GM12878 (cell line): ENCODE data around the gene MGAT5. TPM values are rescaled to one million over a fixed set of nuclear protein-coding genes. Genes with fewer than 3 reads are reported as not detected.

Experiments
- ATAC-seq: fragments of 200-7000 bp; cut with Tn5 transposase; 3 replicates; pipeline ENCODE4 v1.9.1; 2020; ENCODE audit warnings: mild to moderate bottlenecking, moderate library complexity
- BruUV-seq: library from RNA; stranded (reverse); fragments of 400-500 nt; replicated peaks from 2 replicates; lab custom pipeline; 2021; lab: Mats Ljungman, UMichigan
- CTCF ChIA-PET: fragments of 300-600 bp; sonication (Branson Sonifier 250); formaldehyde crosslinking; extraction: SDS; loops from one replicate; lab custom pipeline; 2021; ENCODE audit warnings: inconsistent platforms; lab: Yijun Ruan, JAX
- POLR2A ChIA-PET: fragments of 350-600 bp; formaldehyde crosslinking; extraction: SDS; loops from one replicate; lab custom pipeline; 2021; ENCODE audit warnings: inconsistent platforms; lab: Charles Lee
- RAD21 ChIA-PET: fragments of 300-600 bp; sonication (Branson Sonifier 250); formaldehyde crosslinking; loops from one replicate; lab custom pipeline; 2023; ENCODE audit warnings: antibody characterized with exemption; ENCODE audit not compliant: unreplicated experiment; lab: Charles Lee
- SMC1A ChIA-PET: fragments of 300-600 bp; sonication (Branson Sonifier 250); formaldehyde crosslinking; loops from one replicate; lab custom pipeline; 2023; ENCODE audit not compliant: unreplicated experiment, uncharacterized antibody; lab: Charles Lee
- DNase-seq: peaks from one replicate; pipeline ENCODE4 v3.0.0-alpha.2; 2011; ENCODE audit warnings: low read depth, low spot score
- FAIRE-seq: peaks from 3 replicates; lab custom pipeline; 2011; peaks lifted over from hg19 to GRCh38; lab: Jason Lieb, UNC
- H2AFZ ChIP-seq: 2 replicates; pipeline ENCODE4 v1.6.0; 2011; ENCODE audit warnings: low read depth, low read length, control low read depth; ENCODE audit not compliant: control insufficient read depth
- H3K27ac ChIP-seq: 2 replicates; pipeline ENCODE4 v1.5.1; 2011; ENCODE audit warnings: control low read depth; ENCODE audit not compliant: control insufficient read depth, insufficient read depth
- H3K27me3 ChIP-seq, 2 experiments: replicated peaks in 1 of 2; 2 replicates each; pipeline versions ENCODE4 v1.6.0 to v1.6.1; 2011; ENCODE audit warnings: low read length in 1 of 2; ENCODE audit not compliant: control insufficient read depth in 2 of 2, insufficient read depth in 2 of 2
- H3K36me3 ChIP-seq, 2 experiments: 2 replicates each; pipeline ENCODE4 v1.5.1; 2011; ENCODE audit warnings: low read length in 1 of 2; ENCODE audit not compliant: control insufficient read depth in 2 of 2, insufficient read depth in 2 of 2
- H3K4me1 ChIP-seq: 2 replicates; pipeline ENCODE4 v1.6.1; 2011; ENCODE audit warnings: mild to moderate bottlenecking, low read length, moderate library complexity, mixed read lengths; ENCODE audit not compliant: control insufficient read depth, insufficient read depth
- H3K4me2 ChIP-seq: 2 replicates; pipeline ENCODE4 v1.6.0; 2011; ENCODE audit warnings: control low read depth; ENCODE audit not compliant: control insufficient read depth, insufficient read depth
- H3K4me3 ChIP-seq: fragments of 200-600 bp; sonication (generic); 2 replicates; pipeline ENCODE4 v1.5.1; 2016
- H3K79me2 ChIP-seq: 2 replicates; pipeline ENCODE4 v1.6.0; 2011; ENCODE audit warnings: low read length; ENCODE audit not compliant: control insufficient read depth, insufficient read depth
- H3K9ac ChIP-seq: 2 replicates; pipeline ENCODE4 v1.8.0; 2011; ENCODE audit warnings: low read length, control low read depth, mixed read lengths; ENCODE audit not compliant: control insufficient read depth, insufficient read depth
- H3K9me3 ChIP-seq: replicated peaks from 3 replicates; pipeline ENCODE4 v1.5.1; 2011; ENCODE audit warnings: mild to moderate bottlenecking, low read length; ENCODE audit not compliant: control insufficient read depth, insufficient read depth
- H4K20me1 ChIP-seq: 2 replicates; pipeline ENCODE4 v1.6.0; 2011; ENCODE audit not compliant: control insufficient read depth, insufficient read depth
- ASH2L ChIP-seq: fragments of 300-600, 200-600 bp; sonication (generic); IDR thresholded peaks from 2 replicates; pipeline ENCODE4 v1.6.1; 2017; ENCODE audit warnings: low read depth, mild to moderate bottlenecking, borderline replicate concordance
- CEBPB ChIP-seq, 2 experiments: fragments of 150-350 bp in 1 of 2; IDR thresholded peaks; 2 replicates each; pipeline ENCODE4 v1.6.1; 2012 to 2014; ENCODE audit warnings: low read depth in 2 of 2, low read length in 2 of 2, borderline replicate concordance in 1 of 2, inconsistent platforms in 1 of 2
- CUX1 ChIP-seq: IDR thresholded peaks from 2 replicates; pipeline ENCODE4 v1.6.1; 2012; ENCODE audit warnings: improper control_type of control experiment, low read depth, low read length; ENCODE audit not compliant: insufficient replicate concordance
- JUND ChIP-seq: IDR thresholded peaks from 2 replicates; pipeline ENCODE4 v1.6.1; 2012; ENCODE audit warnings: low read depth, mild to moderate bottlenecking, low read length, improper control_type of control experiment, moderate library complexity
- MXI1 ChIP-seq: fragments of 150-350 bp; IDR thresholded peaks from 2 replicates; pipeline ENCODE4 v1.6.1; 2011; ENCODE audit warnings: low read depth, mild to moderate bottlenecking, inconsistent platforms, low read length, improper control_type of control experiment
- NFIC ChIP-seq: IDR thresholded peaks from 2 replicates; pipeline ENCODE4 v1.6.1; 2012; ENCODE audit warnings: low read depth, mild to moderate bottlenecking, inconsistent platforms, low read length, moderate library complexity
- NFYB ChIP-seq: IDR thresholded peaks from 2 replicates; pipeline ENCODE4 v1.6.1; 2011; ENCODE audit warnings: low read depth, mild to moderate bottlenecking, low read length, improper control_type of control experiment, moderate library complexity; ENCODE audit not compliant: insufficient read depth
- REST ChIP-seq: IDR thresholded peaks from 2 replicates; pipeline ENCODE4 v1.6.1; 2012; ENCODE audit warnings: mild to moderate bottlenecking, low read depth, low read length
- TBL1XR1 ChIP-seq: IDR thresholded peaks from 2 replicates; pipeline ENCODE4 v1.6.1; 2012; ENCODE audit warnings: low read depth, low read length, improper control_type of control experiment
- ZNF622 ChIP-seq: fragments of 450-650 bp; IDR thresholded peaks from 2 replicates; pipeline ENCODE4 v1.6.1; 2017; ENCODE audit warnings: mild to moderate bottlenecking, inconsistent platforms
- WGBS: methylation state at CpG from one replicate; pipeline ENCODE4 v1.1.6; 2016; ENCODE audit warnings: low lambda C conversion rate; ENCODE audit not compliant: insufficient replicate concordance, insufficient coverage; ENCODE audit errors: missing lambda C conversion rate; 5-methylcytosine and 5-hydroxymethylcytosine counted together
- in situ Hi-C: fragments of 300-500 bp; cut with MboI; formaldehyde crosslinking; loops from 9 replicates; pipeline ENCODE4 v1.14.3; 2018; ENCODE audit warnings: mixed read lengths
- intact Hi-C: fragments of 100-400 bp; cut with micrococcal nuclease; formaldehyde crosslinking; loops from one replicate; pipeline ENCODE4 v1.14.2; 2022; ENCODE audit not compliant: unreplicated experiment
- polyA plus RNA-seq, 11 experiments: library from polyadenylated mRNA; depleted of rRNA in 4 of 11; unstranded in 6 of 11; stranded (reverse) in 5 of 11; fragments of >200 nt; fragmentation: Nextera tagmentation in 4 of 11; fragmentation: Illumina TruSeq in 1 of 11; extraction: Ambion mirVana in 4 of 11; extraction: Trizol in 1 of 11; gene quantifications; 1 replicate in 1 of 11; 2 replicates in 10 of 11; pipeline versions ENCODE4 v1.2.1 to v1.2.3, GENCODE V29; 2011 to 2016; ENCODE audit warnings: inconsistent platforms in 2 of 11, missing spikeins in 2 of 11, low read depth in 1 of 11
- total RNA-seq, 4 experiments: library from RNA; depleted of rRNA in 3 of 4; stranded (reverse); fragments of >200 nt in 3 of 4; fragmentation: Illumina TruSeq in 1 of 4; extraction: Trizol in 1 of 4; gene quantifications; 2 replicates each; pipeline versions ENCODE4 v1.2.1 to v1.2.3, GENCODE V29; 2013 to 2021

The MGAT5 gene
- total and polyA plus RNA-seq, 10 of the 15 experiments (the other 5 are each of a cell fraction or from before 2014, with no cell fraction given) = 4.9 to 104 (median 36.2) TPM

GRCh38 chr2:134319596-134320254 lies 65.9 kb downstream of the MGAT5 start:
- no peak for DNase-seq
- TF ChIP-seq NFYB (no peak), REST (no peak), ASH2L (no peak), TBL1XR1 (no peak), CEBPB (IDR thresholded peaks at IDR 0.05; ENCODE audit: borderline replicate concordance in 1 of 2, low read depth in 2 of 2, low read length in 2 of 2) (no peak), CUX1 (no peak), NFIC (no peak), ZNF622 (no peak), MXI1 (no peak), JUND (no peak)
- TF ChIP-seq, all 136 proteins: peak for 0
- no peak overlapping the region for H3K4me3 ChIP-seq
- no peak for FAIRE-seq
- H3K4me1 ChIP-seq = peaks cover 26% of the 10 kb centered on the region
- peaks cover 17 to 25% of the 10 kb centered on the region in 2 experiments for H3K36me3 ChIP-seq
- H3K4me2 ChIP-seq = no peak overlapping the region
- H3K27me3 ChIP-seq = no peaks in the 10 kb centered on the region
- 61% methylated on average over 2 of the region's 2 CpGs for WGBS
- in situ Hi-C loops = no loop called here
- CTCF ChIA-PET = no interaction called here
- RAD21 ChIA-PET = no interaction called here
- POLR2A ChIA-PET = no interaction called here
- no peaks in the 10 kb centered on the region for H3K9me3 ChIP-seq
- no peak overlapping the region for H3K27ac ChIP-seq
- H3K9ac ChIP-seq = no peak overlapping the region
- intact Hi-C loops = no loop called here
- BruUV-seq = no TSS peak
- SMC1A ChIA-PET = interaction anchor here (1.1 kb wide), 1 partner anchor 99 kb away, joined by 3 read pairs; no protein-coding TSS in a partner anchor
- no peak for ATAC-seq
- H2AFZ ChIP-seq = no peak overlapping the region
- H4K20me1 ChIP-seq = no peaks in the 10 kb centered on the region
- H3K79me2 ChIP-seq = peaks cover 10% of the 10 kb centered on the region
